Stimulated activated CD8-positive, alpha-beta memory T cell treated with anti-CD3 and anti-CD28 coated beads, Interleukin-7, amount 100 ng/mL, for 1 hour (primary cell): ENCODE results near the gene SPDYE18.
"Not testable (repeated sequence)": the region's sequence is repeated elsewhere in the genome, so short reads cannot be mapped to it uniquely, and the experiment has no call there.

Experiments
- DNase-seq, 2 donors: peaks; one replicate each; pipeline ENCODE4 v3.0.0-alpha.2; 2020; ENCODE audit warnings: low read depth in 2 of 2

SPDYE18 gene, protein sequence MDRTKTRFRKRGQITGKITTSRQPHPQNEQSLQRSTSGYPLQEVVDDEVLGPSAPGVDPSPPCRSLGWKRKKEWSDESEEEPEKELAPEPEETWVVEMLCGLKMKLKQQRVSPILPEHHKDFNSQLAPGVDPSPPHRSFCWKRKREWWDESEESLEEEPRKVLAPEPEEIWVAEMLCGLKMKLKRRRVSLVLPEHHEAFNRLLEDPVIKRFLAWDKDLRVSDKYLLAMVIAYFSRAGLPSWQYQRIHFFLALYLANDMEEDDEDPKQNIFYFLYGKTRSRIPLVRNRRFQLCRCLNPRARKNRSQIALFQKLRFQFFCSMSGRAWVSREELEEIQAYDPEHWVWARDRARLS

DNA sequence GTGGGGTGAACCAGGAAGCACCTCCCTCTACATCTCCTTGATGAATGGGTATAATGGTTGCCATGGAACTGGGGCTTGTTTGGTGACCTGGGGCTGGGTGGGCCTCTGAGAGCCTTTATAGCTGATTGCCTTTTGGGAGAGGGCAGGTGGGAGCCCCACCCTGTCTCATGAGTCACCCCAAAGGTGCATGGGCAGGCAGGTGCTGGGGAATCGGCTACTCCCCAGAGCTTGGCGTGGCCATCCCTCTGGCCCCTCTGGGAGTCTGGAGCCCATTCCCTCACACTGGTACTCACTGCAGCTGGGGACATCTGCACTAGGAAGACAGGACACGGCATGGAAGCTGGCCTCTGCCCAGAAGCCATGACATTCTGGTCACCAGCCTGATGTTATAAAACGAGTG is at the start of gene SPDYE18:
SPDYE18 (minus strand) TSS at position 2 of the 400 bp plus-strand sequence. CDS start 2,046 bp downstream, outside the sequence.
- DNase-seq, result not testable (repeated sequence)

DNA sequence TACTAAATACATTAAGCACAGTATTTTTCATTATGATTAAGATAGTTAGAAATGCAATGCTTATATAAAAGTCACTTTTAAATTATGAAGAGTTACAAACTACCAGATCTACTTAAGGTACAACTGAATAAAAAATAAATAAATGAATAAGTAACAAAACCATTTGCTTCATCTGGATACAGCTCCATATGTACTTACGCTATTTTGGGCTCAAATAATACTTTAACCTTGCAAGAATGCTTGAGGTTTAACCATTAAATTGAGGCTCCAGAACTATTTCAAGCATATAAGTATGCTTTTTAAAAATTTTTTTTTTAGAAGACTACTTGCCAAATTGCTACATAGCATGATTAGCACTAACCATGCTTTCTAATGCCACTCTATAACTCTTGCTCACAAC is 46.0 kb upstream of the SPDYE18 start:
- not testable (repeated sequence) for DNase-seq

DNA sequence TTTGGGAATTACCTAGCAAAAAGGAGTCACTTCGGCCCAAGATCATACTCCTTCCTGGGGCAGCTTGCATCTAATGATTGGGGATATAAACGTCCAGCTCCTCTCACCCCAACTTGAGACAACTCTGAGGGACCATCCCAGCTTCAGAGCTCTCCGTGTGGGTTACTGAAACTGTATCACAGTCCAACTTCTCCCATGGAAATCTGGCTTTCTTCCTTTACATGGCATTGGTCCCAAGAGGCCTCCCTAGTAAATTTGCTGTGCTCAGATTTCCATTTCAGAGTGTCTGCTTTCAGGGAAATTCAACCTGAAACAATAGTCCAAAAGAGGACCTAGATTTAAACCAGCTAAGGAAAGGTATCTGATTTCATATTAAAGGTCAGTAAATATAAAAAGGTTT is 45.3 kb upstream of the SPDYE18 start:
- not testable (repeated sequence) for DNase-seq

DNA sequence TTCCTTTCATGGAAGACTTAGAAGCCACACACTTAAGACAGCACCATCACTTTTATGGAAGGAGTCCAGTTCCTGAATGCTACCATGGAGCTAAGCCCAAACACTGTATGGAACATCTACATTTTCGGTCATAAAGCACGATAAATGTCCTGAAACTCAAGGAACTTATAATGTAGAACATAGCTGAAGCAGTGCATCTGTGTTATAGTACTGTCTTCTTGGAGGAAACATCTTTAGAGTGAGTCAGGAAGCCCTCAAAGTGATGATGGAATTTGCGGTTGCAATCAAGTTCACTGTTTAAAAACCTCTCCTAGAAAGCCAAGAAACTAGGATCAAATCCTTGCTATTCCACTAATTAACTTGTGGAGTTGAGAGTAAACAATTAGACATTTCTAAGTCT is 43.5 kb upstream of the SPDYE18 start:
- DNase-seq, result not testable (repeated sequence)

DNA sequence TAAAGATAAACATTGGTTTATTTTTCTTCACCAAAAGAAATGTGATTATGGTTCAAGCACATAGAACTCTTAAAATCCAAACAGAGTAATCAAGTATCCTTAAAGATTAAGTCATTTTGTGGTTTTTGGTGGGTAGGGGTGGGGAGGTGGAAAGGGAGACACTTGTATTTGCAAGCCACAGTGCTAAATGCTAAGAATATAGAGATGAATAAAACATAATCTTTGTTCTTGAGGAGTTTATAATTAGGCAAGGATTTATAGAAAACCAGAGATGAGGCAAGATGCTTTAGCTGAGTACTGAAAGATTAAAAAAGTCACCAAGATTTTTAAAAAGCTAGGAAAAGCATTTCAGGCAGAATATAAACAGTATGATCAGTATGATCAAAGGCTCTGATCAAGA is 40.3 kb upstream of the SPDYE18 start:
- not testable (repeated sequence) for DNase-seq

DNA sequence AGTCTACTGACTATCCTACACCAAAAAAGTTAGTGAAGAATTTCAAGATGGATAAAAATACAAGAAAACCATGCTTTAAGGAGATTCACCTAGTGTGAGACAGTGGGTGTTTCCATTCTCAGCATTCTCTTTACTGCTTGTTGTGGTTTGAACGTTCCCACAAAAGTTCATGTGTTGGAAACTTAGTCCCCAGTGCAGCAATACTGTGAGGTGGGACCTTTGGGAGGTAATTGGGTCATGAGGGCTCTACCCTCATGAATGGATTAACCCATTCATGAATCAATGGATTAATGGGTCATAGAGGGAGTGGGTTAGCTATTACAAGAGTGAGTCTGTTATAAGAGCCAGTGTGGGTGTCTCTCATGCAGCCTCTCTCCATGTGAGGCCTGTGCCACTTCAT is 38.8 kb upstream of the SPDYE18 start:
- not testable (repeated sequence) for DNase-seq

DNA sequence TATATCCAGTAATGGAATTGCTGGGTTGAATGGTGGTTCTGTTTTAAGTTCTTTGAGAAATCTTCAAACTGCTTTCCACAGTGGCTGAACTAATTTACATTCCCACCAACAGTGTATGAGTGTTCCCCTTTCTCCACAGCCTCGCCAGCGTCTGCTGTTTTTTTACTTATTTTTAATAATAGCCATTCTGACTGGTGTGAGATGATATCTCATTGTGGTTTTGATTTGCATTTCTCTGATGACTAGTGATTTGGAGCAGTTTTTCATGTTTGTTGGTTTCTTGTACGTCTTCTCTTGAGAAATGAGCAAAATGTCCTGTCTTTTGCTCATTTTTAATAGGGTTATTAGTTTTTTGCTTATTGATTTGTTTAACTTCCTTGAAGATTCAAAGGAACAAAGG is 38.1 kb upstream of the SPDYE18 start:
- not testable (repeated sequence) for DNase-seq

DNA sequence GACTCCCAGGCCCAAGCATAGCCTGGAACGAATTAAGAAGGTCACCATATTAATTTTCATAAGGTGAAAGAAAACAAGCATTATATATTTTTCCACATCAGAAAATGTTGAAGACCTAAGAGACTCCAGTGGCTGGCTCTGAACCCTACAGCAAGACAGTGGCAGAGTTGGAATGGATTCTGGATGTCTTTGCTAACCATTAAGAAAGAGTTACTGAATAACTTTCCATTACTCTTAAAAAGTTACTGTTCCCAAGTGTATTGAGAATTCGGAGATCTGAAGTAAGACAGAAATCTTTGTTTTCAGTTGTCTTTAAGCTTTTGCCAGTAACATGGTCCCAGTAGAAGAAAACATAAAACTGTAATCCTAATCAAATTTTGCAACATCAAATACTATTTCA is 29.9 kb upstream of the SPDYE18 start:
- not testable (repeated sequence) for DNase-seq

DNA sequence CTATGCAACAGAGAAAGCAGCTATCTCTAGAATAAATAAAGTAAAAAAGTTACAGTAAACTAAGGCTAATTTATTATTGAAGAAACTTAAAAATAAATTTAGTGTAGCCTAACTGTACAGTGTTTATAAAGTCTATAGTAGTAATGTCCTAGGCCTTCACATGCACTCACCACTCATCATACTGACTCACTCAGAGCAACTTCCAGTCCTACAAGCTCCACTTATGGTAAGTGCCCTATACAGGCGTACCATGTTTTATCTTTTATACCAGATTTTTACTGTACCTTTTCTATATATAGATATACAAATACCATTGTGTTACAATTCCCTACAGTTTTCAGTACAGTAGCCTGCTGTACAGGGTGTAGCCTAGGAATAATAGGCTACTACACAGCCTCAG is 19.8 kb upstream of the SPDYE18 start:
- not testable (repeated sequence) for DNase-seq

DNA sequence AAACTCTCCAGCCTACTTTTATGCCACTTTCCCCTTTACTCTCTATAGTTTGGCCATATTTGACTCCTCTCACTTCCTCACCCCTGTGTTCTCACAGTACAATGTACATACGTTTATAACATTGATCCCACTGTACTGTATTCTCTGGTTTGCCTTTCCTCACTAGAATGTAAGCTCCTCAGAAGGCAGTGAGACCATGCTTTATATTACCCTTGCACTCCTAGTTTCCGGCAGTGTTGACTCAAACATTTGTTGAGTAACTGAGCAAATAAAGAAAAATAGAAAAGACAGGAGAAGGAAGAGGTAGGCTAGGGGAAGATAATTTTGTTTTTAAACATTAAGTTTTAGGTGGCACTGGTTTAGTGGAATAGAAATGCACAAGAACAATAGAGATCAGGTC is 17.9 kb upstream of the SPDYE18 start:
- not testable (repeated sequence) for DNase-seq

DNA sequence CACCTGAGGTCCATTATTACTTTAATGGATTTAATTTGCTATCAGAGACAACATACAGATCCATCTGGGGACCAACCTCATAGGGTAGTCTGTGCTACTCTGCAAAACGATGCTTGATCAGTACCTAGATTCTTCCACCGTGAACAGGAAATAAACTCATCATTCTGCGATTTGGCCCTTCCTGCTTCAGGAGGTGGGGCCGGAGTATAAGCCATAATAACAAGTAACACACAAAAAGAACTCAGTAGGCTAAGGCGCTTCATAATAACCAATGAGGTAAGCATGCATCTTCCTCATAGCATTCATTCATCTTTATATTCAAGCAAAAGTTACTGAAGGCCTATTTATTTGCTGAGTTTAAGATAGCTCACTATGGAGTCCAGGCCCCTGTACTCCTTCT is 17.3 kb upstream of the SPDYE18 start:
- DNase-seq, result not testable (repeated sequence)

DNA sequence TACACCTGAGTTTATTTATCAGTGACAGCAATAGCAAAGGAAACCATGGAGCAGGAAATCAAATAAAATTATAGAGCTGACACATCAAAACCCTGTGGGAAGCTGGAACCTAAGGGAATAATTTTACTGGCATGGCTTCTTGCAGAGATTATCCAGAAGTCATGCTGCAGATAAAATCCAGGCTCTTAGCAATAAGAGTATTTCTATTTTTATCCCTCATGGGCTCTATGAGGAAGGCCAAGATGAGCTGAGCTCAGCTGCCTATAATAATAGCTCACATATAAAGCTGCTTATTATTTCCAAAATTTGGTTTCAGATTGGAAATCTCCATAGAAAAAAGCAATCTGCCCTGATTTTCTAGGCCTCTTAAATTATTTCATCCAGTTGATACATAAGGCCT is 16.8 kb upstream of the SPDYE18 start:
- DNase-seq, result not testable (repeated sequence)

DNA sequence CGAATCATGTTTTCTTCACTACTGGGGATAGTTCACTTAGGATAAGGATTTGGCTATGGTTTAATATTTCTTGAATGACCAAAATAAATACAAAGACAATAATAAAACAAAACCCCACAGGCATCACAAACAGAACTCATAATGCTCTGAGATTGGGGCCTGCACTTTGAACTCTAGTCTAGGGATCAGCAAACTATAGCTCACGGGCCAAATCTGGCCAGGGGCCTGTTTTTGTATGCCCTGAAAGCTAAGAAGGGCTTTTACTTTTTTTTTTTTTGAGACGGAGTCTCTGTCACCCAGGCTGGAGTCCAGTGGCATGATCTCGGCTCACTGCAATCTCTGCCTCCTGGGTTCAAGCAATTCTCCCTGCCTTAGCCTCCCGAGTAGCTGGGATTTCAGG is 14.7 kb upstream of the SPDYE18 start:
- not testable (repeated sequence) for DNase-seq

DNA sequence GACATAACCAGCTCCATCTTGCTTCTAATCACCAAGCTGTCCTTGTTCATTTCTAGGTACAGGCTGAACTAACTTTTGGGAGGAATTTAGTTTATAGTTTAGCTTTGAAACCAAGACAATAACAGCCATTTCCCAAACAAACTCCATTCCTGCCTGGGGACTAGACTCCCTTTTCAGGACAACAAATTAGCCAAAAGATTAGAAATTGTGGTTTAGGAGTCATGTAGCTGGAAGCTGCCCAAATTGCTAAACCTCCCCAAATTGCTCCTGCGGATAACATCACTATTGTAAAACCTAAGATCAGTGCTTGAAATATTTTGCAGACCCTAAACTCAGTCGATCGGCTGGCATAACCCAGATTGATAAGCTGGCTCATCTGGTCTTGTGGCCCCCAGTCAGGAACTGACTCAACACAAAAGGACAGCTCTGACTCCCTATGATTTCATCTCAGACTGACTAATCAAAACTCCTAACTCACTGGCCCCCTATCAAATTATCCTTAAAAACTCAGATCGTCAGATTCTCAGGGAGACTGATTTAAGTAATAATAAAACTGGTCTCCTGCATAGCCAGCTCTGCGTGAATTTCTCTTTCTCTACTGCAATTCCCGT is 12.5 kb upstream of the SPDYE18 start:
- DNase-seq, result not testable (repeated sequence)

DNA sequence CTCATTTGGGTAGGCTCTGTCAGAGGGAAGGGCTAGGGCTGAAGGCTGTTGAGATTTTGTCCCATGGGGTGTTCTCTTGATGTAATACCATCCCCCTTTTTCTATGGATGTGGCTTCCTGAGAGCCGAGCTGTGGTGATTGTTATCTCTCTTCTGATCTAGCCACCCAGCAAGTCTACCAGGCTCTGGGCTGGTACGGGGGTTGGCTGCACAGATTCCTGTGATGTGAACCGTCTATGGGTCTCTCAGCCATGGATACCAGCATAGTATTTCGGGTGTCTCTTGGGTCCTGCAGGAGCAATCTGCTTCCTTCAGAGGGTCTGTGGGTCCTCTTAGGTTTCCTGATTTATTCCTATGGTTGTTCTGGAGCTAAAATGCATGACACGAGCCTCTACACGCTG is 8.8 kb upstream of the SPDYE18 start:
- not testable (repeated sequence) for DNase-seq

DNA sequence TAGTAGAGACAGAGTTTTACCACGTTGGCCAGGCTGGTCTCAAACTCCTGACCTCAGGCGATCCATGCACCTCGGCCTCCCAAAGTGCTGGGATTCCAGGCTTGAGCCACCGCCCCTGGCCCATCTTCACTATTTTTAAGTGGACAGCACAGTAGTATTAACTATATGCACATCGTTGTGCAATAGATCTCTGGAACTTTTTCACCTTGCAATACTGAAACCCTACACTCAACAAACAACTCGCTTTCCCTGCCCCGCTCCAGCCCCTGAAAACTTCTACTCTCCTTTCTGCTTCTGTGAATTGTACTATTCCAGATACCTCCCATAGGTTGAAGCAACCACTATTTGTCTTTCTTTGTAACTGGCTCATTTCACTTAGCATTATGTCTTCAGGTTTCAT is 3.5 kb upstream of the SPDYE18 start:
- DNase-seq, result not testable (repeated sequence)

DNA sequence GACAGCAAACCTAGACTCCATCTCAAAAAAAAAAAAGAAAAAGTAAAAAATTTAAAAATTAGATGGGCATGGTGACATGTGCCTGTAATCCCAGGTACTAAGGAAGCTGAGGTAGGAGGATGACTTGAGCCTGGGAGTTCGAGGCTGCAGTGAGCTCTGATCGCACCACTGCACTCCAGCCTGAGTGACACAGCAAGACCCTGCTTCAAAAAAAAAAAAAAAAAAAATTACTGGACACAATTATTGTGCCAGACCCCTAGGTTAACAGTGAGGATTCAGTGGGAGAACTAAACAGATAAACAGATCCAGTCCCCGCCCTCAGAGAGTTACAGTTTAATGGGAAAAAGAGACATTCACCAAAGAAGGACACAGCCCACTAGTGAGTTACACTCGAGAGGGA is 1.4 kb upstream of the SPDYE18 start:
- not testable (repeated sequence) for DNase-seq

DNA sequence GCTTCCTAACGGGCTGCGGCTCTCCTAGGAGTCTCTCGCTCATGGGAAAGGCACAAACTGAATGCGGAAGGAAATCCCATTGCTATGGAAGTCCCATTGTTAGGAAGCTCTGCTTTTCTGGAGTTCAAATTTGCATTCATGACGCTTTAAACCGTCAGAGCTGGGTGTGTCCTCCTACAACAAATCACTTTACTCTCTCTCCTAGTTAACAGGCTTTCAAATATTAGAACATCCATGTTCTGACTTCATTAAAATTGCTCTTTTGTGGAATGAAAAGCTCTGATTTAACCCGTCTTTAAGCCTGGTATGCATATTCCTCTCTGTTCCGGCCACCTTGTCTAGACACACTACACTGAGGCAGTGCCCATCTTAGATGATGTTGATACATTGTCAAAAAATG is 30.1 kb downstream of the SPDYE18 start, which contains the start of gene SPDYE17:
SPDYE17 (minus strand) TSS at position 101 of the 400 bp plus-strand sequence. CDS start 1,791 bp downstream, outside the sequence.
- DNase-seq, result not testable (repeated sequence)

DNA sequence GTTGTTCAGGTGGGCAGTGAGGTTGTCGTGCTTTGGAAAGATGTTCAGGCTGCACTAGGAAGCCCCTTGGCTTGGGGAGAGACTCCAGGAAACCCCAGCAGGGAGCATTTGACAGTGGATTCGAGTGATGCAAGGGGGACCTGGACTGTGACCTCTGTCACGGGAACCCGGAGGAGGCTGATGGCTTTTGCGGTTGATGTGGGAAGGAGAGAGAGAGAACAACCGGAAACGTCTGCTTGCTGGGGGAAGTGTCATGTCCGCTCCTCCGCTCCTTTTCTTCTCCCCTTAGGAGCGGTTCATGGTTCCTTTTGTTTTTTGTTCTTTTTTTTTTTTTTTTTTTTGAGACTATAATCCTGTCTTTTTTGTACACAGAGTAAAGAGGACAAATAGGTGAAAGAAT is 36.0 kb downstream of the SPDYE18 start:
- DNase-seq, result not testable (repeated sequence)

DNA sequence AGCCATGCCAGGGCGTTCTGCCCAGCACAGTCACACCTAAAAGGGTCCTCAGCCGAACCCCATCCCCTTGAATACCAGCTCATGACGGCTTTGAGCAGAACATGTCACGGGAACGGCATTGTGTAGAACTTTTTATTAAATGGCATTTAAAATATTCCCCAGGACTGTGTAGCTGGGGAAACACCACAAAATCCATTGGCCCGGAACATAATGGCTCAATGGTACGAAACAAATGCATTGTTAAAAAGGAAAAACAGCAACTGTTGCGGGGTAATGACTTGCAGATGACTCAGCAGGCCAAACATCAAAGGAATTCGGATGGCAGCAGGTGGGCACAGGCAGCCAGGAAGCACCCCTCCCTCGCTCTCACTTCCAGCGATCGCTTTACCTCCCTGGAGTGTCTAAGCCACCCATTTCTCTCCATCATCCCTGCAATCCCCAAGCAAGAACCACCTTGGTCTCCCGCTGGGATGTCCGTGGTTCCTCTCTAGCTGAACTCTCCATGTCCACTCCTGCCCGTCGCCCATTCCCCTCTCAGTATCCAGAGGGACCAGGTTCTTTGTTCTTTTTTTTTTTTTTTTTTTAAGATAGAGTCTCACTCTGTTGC is 52.2 kb downstream of the SPDYE18 start:
- not testable (repeated sequence) for DNase-seq

DNA sequence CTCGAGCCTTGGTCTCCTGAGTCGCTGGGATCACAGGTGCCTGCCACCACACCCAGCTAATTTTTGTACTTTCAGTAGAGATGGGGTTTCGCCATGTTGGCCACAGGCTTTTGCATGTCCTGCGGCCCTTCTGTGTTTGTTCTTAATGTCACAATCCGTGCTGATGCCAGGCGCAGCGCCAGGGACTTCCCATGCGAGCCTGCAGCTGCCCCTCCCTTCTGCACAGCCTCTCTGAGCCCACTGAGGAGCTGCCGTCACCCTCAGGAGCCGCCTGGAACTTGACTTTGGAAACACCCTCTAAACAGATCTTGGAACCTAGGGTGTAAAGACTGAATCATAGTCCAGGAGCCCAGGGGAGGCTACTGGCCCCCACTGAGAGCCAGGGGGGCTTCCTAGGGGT is 54.4 kb downstream of the SPDYE18 start:
- DNase-seq, result not testable (repeated sequence)
